ENCODE results near the gene GIPR. TPM values are rescaled to one million over a fixed set of nuclear protein-coding genes. Genes with fewer than 3 reads are reported as not detected.

The GIPR gene
- total and polyA plus RNA-seq, 2 of the 13 experiments (the other 11 are each of a cell fraction or from before 2014, with no cell fraction given): 0.15 to 1.2 TPM

DNA sequence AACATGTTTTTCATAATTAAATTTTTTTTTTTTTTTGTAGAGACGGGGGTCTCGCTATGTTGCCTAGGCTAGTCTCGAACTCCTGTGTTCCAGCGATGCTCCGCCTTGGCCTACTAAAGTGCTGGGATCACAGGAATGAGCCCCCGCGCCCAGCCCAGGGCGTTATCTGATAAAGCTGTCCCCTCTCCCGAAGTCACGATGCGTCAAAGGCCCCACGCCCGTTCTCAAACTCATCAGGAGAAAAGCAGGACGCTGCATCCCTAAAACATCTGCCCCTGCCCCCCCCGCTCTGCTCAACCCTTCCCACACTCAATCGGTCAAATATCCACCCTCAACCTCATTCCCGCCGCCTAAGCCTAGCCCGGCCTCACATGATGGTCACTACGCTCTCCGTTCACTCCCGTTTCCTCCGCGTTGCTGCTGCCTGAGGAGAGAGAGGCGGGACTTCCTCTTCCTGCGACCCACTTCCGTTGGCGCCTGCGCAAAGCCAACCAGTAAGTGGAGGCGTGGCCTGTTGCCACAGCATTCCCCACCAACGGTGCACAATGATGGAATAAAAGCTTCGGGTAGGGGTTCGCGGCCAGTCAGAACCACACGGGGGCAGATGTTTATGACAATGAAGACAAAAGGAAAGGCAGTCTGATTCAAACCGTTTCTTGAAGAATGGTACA lies 23.6 kb downstream of the GIPR start, which contains the start of gene SNRPD2 (continued):
- peak; percentile 20 for TF ChIP-seq SOX5 (CRISPR knock-in tag; IDR thresholded peaks at IDR 0.05; ENCODE audit: borderline replicate concordance)
- peak; percentile 40; the same call in 1 of the 2 replicates for TF ChIP-seq TBX2 (CRISPR knock-in tag; IDR thresholded peaks at IDR 0.05; ENCODE audit: borderline replicate concordance)
- 0 out of 2 replicates have a peak, but pooled peaks have one; percentile 47 for TF ChIP-seq POLR2AphosphoS2 (IDR thresholded peaks at IDR 0.05; ENCODE audit: low read depth, low read length)
- peak; percentile 81 for TF ChIP-seq ZFY (CRISPR knock-in tag; IDR thresholded peaks at IDR 0.05)
- TF ChIP-seq ZNF75D (CRISPR knock-in tag; IDR thresholded peaks at IDR 0.05; ENCODE audit: borderline replicate concordance): no peak
- TF ChIP-seq ELF1 (CRISPR knock-in tag; IDR thresholded peaks at IDR 0.05): peak; percentile 61; the same call in 1 of the 2 replicates
- TF ChIP-seq ERF (CRISPR knock-in tag; IDR thresholded peaks at IDR 0.05): 0 out of 2 replicates have a peak, but pooled peaks have one; percentile 18
- TF ChIP-seq, protein P1, sequence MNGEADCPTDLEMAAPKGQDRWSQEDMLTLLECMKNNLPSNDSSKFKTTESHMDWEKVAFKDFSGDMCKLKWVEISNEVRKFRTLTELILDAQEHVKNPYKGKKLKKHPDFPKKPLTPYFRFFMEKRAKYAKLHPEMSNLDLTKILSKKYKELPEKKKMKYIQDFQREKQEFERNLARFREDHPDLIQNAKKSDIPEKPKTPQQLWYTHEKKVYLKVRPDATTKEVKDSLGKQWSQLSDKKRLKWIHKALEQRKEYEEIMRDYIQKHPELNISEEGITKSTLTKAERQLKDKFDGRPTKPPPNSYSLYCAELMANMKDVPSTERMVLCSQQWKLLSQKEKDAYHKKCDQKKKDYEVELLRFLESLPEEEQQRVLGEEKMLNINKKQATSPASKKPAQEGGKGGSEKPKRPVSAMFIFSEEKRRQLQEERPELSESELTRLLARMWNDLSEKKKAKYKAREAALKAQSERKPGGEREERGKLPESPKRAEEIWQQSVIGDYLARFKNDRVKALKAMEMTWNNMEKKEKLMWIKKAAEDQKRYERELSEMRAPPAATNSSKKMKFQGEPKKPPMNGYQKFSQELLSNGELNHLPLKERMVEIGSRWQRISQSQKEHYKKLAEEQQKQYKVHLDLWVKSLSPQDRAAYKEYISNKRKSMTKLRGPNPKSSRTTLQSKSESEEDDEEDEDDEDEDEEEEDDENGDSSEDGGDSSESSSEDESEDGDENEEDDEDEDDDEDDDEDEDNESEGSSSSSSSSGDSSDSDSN (CRISPR knock-in tag; IDR thresholded peaks at IDR 0.05): peak; percentile 73
- TF ChIP-seq, protein P2, sequence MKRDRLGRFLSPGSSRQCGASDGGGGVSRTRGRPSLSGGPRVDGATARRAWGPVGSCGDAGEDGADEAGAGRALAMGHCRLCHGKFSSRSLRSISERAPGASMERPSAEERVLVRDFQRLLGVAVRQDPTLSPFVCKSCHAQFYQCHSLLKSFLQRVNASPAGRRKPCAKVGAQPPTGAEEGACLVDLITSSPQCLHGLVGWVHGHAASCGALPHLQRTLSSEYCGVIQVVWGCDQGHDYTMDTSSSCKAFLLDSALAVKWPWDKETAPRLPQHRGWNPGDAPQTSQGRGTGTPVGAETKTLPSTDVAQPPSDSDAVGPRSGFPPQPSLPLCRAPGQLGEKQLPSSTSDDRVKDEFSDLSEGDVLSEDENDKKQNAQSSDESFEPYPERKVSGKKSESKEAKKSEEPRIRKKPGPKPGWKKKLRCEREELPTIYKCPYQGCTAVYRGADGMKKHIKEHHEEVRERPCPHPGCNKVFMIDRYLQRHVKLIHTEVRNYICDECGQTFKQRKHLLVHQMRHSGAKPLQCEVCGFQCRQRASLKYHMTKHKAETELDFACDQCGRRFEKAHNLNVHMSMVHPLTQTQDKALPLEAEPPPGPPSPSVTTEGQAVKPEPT (CRISPR knock-in tag; IDR thresholded peaks at IDR 0.05; ENCODE audit: low read depth): peak; percentile 23; the same call in 1 of the 2 replicates
- TF ChIP-seq SPEN (CRISPR knock-in tag; IDR thresholded peaks at IDR 0.05; ENCODE audit: low read depth): peak; percentile 55; the same call in 1 of the 2 replicates
- TF ChIP-seq ZNF331 (CRISPR knock-in tag; IDR thresholded peaks at IDR 0.05): peak; percentile 42; the same call in 1 of the 2 replicates
- TF ChIP-seq HDAC1 (CRISPR knock-in tag; IDR thresholded peaks at IDR 0.05): peak; percentile 93
- no peak for TF ChIP-seq SUZ12 (IDR thresholded peaks at IDR 0.05; ENCODE audit: low read depth, low read length)
- TF ChIP-seq FOXK2 (IDR thresholded peaks at IDR 0.05): 0 out of 2 replicates have a peak, but pooled peaks have one; percentile 21
- peak; percentile 73 for TF ChIP-seq ZBTB42 (CRISPR knock-in tag; IDR thresholded peaks at IDR 0.05)
- TF ChIP-seq RFX3 (CRISPR knock-in tag; IDR thresholded peaks at IDR 0.05): peak; percentile 39; the same call in 1 of the 2 replicates
- no peak for TF ChIP-seq EHMT2 (IDR thresholded peaks at IDR 0.05; ENCODE audit: borderline replicate concordance, low read depth, low read length)
- TF ChIP-seq ZNF780A (CRISPR knock-in tag; IDR thresholded peaks at IDR 0.05): no peak
- TF ChIP-seq ARNT2 (CRISPR knock-in tag; IDR thresholded peaks at IDR 0.05; ENCODE audit: low read depth): peak; percentile 70; the same call in 1 of the 2 replicates
